ENCODE measurements around the gene TRIM54. TPM values are rescaled to one million over a fixed set of nuclear protein-coding genes. Genes with fewer than 3 reads are reported as not detected.

TRIM54 gene
- total RNA-seq, 1 experiment from 2014 or later, result 2.0 TPM

DNA sequence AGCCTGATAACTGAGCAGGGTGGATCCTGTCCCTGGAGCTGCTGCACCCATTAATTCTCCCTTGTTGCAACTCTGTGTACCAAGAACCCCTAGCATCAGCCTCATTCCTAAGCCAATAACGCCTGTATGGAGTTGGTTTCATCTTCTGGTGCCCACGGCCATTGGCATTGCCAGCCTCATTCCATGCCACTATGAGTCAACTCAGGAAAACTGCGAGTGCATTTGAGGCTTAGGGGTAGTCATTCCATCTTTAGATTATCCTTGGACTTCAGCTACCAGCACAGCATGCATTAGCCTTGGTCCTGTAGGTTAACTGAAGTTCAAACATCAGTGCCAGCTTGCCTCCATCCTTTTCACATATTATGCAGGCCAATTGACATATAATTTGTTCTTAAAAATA, 1.4 kb upstream of the TRIM54 start:
- no peaks in the 10 kb centered on the region for H4K20me1 ChIP-seq (ENCODE audit: insufficient read depth)
- RAD21 ChIA-PET (ENCODE audit: low non-redundant PET in 1 of 2, low total read pairs in 2 of 2, uncharacterized antibody in 2 of 2, unreplicated experiment in 2 of 2), result interaction anchor here in 1 of 2 experiments (1.5 kb wide), 1 partner anchor 32 kb away, joined by 3 read pairs; no protein-coding TSS in a partner anchor
- H3K79me2 ChIP-seq (ENCODE audit: insufficient read depth, low read length), result no peaks in the 10 kb centered on the region
- BruUV-seq (replicated peaks), result no TSS peak
- no peaks in the 10 kb centered on the region for H3K9me2 ChIP-seq (ENCODE audit: insufficient read depth)
- no peak overlapping the region for H3K9ac ChIP-seq (ENCODE audit: low read length)
- TF ChIP-seq, protein P1, sequence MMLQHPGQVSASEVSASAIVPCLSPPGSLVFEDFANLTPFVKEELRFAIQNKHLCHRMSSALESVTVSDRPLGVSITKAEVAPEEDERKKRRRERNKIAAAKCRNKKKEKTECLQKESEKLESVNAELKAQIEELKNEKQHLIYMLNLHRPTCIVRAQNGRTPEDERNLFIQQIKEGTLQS (IDR thresholded peaks at IDR 0.05), result no peak
- TF ChIP-seq CBX3 (IDR thresholded peaks at IDR 0.05; ENCODE audit: low read depth) (no peak), ELF1 (IDR thresholded peaks at IDR 0.05; ENCODE audit: borderline replicate concordance, low read depth) (no peak), EZH2 (IDR thresholded peaks at IDR 0.05) (no peak), ZNF274 (IDR thresholded peaks at IDR 0.05; ENCODE audit: low read depth, low read length) (no peak), TCF7L2 (IDR thresholded peaks at IDR 0.05; ENCODE audit: borderline replicate concordance, extremely low read depth, insufficient read depth, insufficient read length) (no peak), SIN3A (IDR thresholded peaks at IDR 0.05; ENCODE audit: low read depth) (no peak), JUND (IDR thresholded peaks at IDR 0.05) (no peak), ZFX (IDR thresholded peaks at IDR 0.05) (no peak), POLR2A (IDR thresholded peaks at IDR 0.05; ENCODE audit: borderline replicate concordance, extremely low read depth, insufficient read depth, insufficient read length) (no peak), SRF (IDR thresholded peaks at IDR 0.05; ENCODE audit: low read depth) (no peak), FOSL1 (IDR thresholded peaks at IDR 0.05; ENCODE audit: low read depth) (no peak), CEBPB (IDR thresholded peaks at IDR 0.05; ENCODE audit: low read depth) (no peak), EZH2phosphoT487 (IDR thresholded peaks at IDR 0.05; ENCODE audit: borderline replicate concordance) (no peak), YY1 (IDR thresholded peaks at IDR 0.05; ENCODE audit: extremely low read depth, insufficient replicate concordance, low read depth, low read length) (no peak), POLR2AphosphoS5 (IDR thresholded peaks at IDR 0.05; ENCODE audit: low read depth, low read length) (no peak)
- TF ChIP-seq, protein P2, sequence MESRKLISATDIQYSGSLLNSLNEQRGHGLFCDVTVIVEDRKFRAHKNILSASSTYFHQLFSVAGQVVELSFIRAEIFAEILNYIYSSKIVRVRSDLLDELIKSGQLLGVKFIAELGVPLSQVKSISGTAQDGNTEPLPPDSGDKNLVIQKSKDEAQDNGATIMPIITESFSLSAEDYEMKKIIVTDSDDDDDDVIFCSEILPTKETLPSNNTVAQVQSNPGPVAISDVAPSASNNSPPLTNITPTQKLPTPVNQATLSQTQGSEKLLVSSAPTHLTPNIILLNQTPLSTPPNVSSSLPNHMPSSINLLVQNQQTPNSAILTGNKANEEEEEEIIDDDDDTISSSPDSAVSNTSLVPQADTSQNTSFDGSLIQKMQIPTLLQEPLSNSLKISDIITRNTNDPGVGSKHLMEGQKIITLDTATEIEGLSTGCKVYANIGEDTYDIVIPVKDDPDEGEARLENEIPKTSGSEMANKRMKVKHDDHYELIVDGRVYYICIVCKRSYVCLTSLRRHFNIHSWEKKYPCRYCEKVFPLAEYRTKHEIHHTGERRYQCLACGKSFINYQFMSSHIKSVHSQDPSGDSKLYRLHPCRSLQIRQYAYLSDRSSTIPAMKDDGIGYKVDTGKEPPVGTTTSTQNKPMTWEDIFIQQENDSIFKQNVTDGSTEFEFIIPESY (IDR thresholded peaks at IDR 0.05; ENCODE audit: extremely low read depth, insufficient replicate concordance, low read length), result no peak
- TF ChIP-seq, protein P3, sequence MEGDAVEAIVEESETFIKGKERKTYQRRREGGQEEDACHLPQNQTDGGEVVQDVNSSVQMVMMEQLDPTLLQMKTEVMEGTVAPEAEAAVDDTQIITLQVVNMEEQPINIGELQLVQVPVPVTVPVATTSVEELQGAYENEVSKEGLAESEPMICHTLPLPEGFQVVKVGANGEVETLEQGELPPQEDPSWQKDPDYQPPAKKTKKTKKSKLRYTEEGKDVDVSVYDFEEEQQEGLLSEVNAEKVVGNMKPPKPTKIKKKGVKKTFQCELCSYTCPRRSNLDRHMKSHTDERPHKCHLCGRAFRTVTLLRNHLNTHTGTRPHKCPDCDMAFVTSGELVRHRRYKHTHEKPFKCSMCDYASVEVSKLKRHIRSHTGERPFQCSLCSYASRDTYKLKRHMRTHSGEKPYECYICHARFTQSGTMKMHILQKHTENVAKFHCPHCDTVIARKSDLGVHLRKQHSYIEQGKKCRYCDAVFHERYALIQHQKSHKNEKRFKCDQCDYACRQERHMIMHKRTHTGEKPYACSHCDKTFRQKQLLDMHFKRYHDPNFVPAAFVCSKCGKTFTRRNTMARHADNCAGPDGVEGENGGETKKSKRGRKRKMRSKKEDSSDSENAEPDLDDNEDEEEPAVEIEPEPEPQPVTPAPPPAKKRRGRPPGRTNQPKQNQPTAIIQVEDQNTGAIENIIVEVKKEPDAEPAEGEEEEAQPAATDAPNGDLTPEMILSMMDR (IDR thresholded peaks at IDR 0.05 in 2 of 3, conservative IDR thresholded peaks at IDR 0.05 in 1 of 3; ENCODE audit: borderline replicate concordance in 1 of 3, insufficient read depth in 1 of 3, low read depth in 2 of 3, low read length in 2 of 3), result no peak
- TF ChIP-seq, protein P4, sequence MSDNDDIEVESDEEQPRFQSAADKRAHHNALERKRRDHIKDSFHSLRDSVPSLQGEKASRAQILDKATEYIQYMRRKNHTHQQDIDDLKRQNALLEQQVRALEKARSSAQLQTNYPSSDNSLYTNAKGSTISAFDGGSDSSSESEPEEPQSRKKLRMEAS (IDR thresholded peaks at IDR 0.05), result no peak
- TF ChIP-seq, protein P5, sequence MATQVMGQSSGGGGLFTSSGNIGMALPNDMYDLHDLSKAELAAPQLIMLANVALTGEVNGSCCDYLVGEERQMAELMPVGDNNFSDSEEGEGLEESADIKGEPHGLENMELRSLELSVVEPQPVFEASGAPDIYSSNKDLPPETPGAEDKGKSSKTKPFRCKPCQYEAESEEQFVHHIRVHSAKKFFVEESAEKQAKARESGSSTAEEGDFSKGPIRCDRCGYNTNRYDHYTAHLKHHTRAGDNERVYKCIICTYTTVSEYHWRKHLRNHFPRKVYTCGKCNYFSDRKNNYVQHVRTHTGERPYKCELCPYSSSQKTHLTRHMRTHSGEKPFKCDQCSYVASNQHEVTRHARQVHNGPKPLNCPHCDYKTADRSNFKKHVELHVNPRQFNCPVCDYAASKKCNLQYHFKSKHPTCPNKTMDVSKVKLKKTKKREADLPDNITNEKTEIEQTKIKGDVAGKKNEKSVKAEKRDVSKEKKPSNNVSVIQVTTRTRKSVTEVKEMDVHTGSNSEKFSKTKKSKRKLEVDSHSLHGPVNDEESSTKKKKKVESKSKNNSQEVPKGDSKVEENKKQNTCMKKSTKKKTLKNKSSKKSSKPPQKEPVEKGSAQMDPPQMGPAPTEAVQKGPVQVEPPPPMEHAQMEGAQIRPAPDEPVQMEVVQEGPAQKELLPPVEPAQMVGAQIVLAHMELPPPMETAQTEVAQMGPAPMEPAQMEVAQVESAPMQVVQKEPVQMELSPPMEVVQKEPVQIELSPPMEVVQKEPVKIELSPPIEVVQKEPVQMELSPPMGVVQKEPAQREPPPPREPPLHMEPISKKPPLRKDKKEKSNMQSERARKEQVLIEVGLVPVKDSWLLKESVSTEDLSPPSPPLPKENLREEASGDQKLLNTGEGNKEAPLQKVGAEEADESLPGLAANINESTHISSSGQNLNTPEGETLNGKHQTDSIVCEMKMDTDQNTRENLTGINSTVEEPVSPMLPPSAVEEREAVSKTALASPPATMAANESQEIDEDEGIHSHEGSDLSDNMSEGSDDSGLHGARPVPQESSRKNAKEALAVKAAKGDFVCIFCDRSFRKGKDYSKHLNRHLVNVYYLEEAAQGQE (IDR thresholded peaks at IDR 0.05; ENCODE audit: low read depth), result no peak
- DNase-seq (ENCODE audit: low read depth, low spot score) (no peak), ATAC-seq (no peak)
- H3K4me3 ChIP-seq (replicated peaks in 1 of 2; ENCODE audit: low read depth in 1 of 2, low read length in 2 of 2), result no peak overlapping the region
- H2AFZ ChIP-seq (ENCODE audit: low read depth, low read length, poor library complexity, severe bottlenecking), result no peak overlapping the region
- H3K27ac ChIP-seq (ENCODE audit: low read depth, low read length), result no peak overlapping the region
- CTCF ChIA-PET, result interaction anchor here (1.1 to 5.6 kb wide), 7 partner anchors 11 to 89 kb away, joined by 3 to 50 read pairs (median 12); partner anchors contain the start of gene MPV17
- peaks cover 2 to 28% of the 10 kb centered on the region in 2 experiments for H3K4me1 ChIP-seq (ENCODE audit: control insufficient read depth in 1 of 2, insufficient read depth in 2 of 2, low read length in 2 of 2)
- no peaks in the 10 kb centered on the region for H3K9me3 ChIP-seq (ENCODE audit: control insufficient read depth in 1 of 2, insufficient read depth in 1 of 2, low read depth in 1 of 2, low read length in 2 of 2)
- H3K4me2 ChIP-seq (ENCODE audit: low read length), result no peak overlapping the region
- POLR2A ChIA-PET, result interaction anchor here (1.7 kb wide), 1 partner anchor 18 kb away, joined by 5 read pairs; the partner anchor contains the start of gene SLC30A3
- no peaks in the 10 kb centered on the region for H3K36me3 ChIP-seq (ENCODE audit: control insufficient read depth in 1 of 2, insufficient read depth in 2 of 2, low read length in 2 of 2)
- intact Hi-C loops (cut with micrococcal nuclease), result loop anchor here (1.0 to 5.0 kb wide), 3 partner anchors 31 to 314 kb away; no protein-coding TSS in a partner anchor
- H3K27me3 ChIP-seq (ENCODE audit: insufficient read depth, low read length), result no peaks in the 10 kb centered on the region

Measured in HCT116 (cell line).